GM10248 (cell line): Measurements from ENCODE around the gene FBXL14.
A peak's percentile ranks its signal among the peaks of the same experiment; 100 is the strongest.

Experiments used
- CTCF ChIA-PET: fragments of 300-600 bp; sonication (Branson Sonifier 250); formaldehyde crosslinking; extraction: SDS; loops from one replicate; lab custom pipeline; 2021; ENCODE audit warnings: antibody characterized with exemption; lab: Yijun Ruan, JAX
- POLR2A ChIA-PET: fragments of 350-650 bp; sonication (Branson Sonifier 250); formaldehyde crosslinking; extraction: SDS; loops from one replicate; lab custom pipeline; 2020; ENCODE audit warnings: antibody characterized with exemption; lab: Yijun Ruan, JAX
- DNase-seq: peaks from one replicate; pipeline ENCODE4 v3.0.0; 2012; ENCODE audit errors: extremely low spot score
- CTCF ChIP-seq: IDR thresholded peaks from 2 replicates; pipeline ENCODE4 v1.5.1; 2012; ENCODE audit warnings: mild to moderate bottlenecking, low read depth; ENCODE audit errors: extremely low read depth, missing control alignments, control extremely low read depth

FBXL14 gene

GRCh38 chr12:1620092-1620491 is 25.7 kb upstream of the FBXL14 start:
- CTCF ChIA-PET = interaction anchor here (1.4 kb wide), 2 partner anchors 11 to 14 kb away, joined by 4 read pairs; no protein-coding TSS in a partner anchor
- no peak for DNase-seq
- POLR2A ChIA-PET = no interaction called here
- TF ChIP-seq CTCF = no peak

- ChIA-PET CTCF (interaction anchor here (1.4 kb wide), 2 partner anchors 10 to 15 kb away, joined by 4 read pairs; no protein-coding TSS in a partner anchor), POLR2A (no interaction called here)
- no peak for TF ChIP-seq CTCF
- peak; percentile 60 for DNase-seq
Observed at GRCh38 chr12:1619587-1619986, 25.2 kb upstream of the FBXL14 start.

GRCh38 chr12:1619159-1619558 is 24.8 kb upstream of the FBXL14 start:
- DNase-seq = no peak
- CTCF ChIA-PET = interaction anchor here (1.4 kb wide), 2 partner anchors 10 to 15 kb away, joined by 4 read pairs; no protein-coding TSS in a partner anchor
- no peak for TF ChIP-seq CTCF
- POLR2A ChIA-PET = no interaction called here

- CTCF ChIA-PET = interaction anchor here (1.4 to 1.6 kb wide), 3 partner anchors 9 to 16 kb away, joined by 4 read pairs; no protein-coding TSS in a partner anchor
- POLR2A ChIA-PET = no interaction called here
- no peak for DNase-seq
- TF ChIP-seq CTCF = no peak
Observed at GRCh38 chr12:1618489-1618888, 24.1 kb upstream of the FBXL14 start.

GRCh38 chr12:1616233-1617066 is 22.1 kb upstream of the FBXL14 start:
- DNase-seq = peak; percentile 43
- ChIA-PET POLR2A (interaction anchor here (0.6 kb wide), 1 partner anchor 77 kb away, joined by 4 read pairs; no protein-coding TSS in a partner anchor), CTCF (interaction anchor here (0.9 to 2.1 kb wide), 4 partner anchors 10 to 498 kb away, joined by 3 to 9 read pairs (median 6); partner anchors contain the start of gene WNT5B)
- TF ChIP-seq CTCF = no peak

- TF ChIP-seq CTCF = no peak
- ChIA-PET CTCF (interaction anchor here (0.9 to 2.0 kb wide), 3 partner anchors 20 to 181 kb away, joined by 3 to 6 read pairs (median 5); no protein-coding TSS in a partner anchor), POLR2A (no interaction called here)
- DNase-seq = no peak
Observed at GRCh38 chr12:1614360-1614759, 20.0 kb upstream of the FBXL14 start.
